B cell (primary cell): ENCODE data around the gene ELOVL1. TPM values are rescaled to one million over a fixed set of nuclear protein-coding genes. Genes with fewer than 3 reads are reported as not detected.

Source experiments
- ATAC-seq: fragments of 200-7000 bp; cut with Tn5 transposase; one replicate; pipeline ENCODE4 v1.10.0; 2021; ENCODE audit warnings: low read depth, mild to moderate bottlenecking, moderate number of reproducible peaks, moderate library complexity
- CTCF ChIA-PET: fragments of 350-600 bp; sonication (Branson Sonifier 250); formaldehyde crosslinking; loops from one replicate; lab custom pipeline; 2021; ENCODE audit warnings: antibody characterized with exemption, inconsistent platforms; lab: Charles Lee
- POLR2A ChIA-PET: fragments of 350-600 bp; sonication (Branson Sonifier 250); formaldehyde crosslinking; loops from one replicate; lab custom pipeline; 2021; ENCODE audit warnings: antibody characterized with exemption; lab: Charles Lee
- DNase-seq: peaks from one replicate; pipeline ENCODE4 v3.0.0; 2013
- H2AFZ ChIP-seq: 2 replicates; pipeline ENCODE4 v1.6.1; 2012; ENCODE audit warnings: mild to moderate bottlenecking, low read depth, low read length; ENCODE audit not compliant: insufficient read depth, poor library complexity, severe bottlenecking
- H3K27ac ChIP-seq, 2 donors: 1 replicate in 1 of 2; 2 replicates in 1 of 2; pipeline ENCODE4 v1.5.1; 2012 to 2013; ENCODE audit warnings: low read length in 2 of 2, mild to moderate bottlenecking in 2 of 2, moderate library complexity in 1 of 2
- H3K27me3 ChIP-seq, 4 experiments: fragments of 200-600 bp in 1 of 4; sonication (generic) in 1 of 4; replicated peaks in 1 of 4; 1 replicate in 2 of 4; 2 replicates in 2 of 4; pipeline versions ENCODE4 v1.6.1 to v1.7.0; 2013 to 2016; ENCODE audit warnings: low read length in 3 of 4, mild to moderate bottlenecking in 2 of 4, mixed read lengths in 1 of 4, moderate library complexity in 1 of 4; ENCODE audit not compliant: insufficient read depth in 4 of 4, control insufficient read depth in 3 of 4; ENCODE audit errors: control extremely low read depth in 1 of 4
- H3K36me3 ChIP-seq, 2 experiments: replicated peaks in 1 of 2; 1 replicate in 1 of 2; 2 replicates in 1 of 2; pipeline versions ENCODE4 v1.6.1 to v1.7.1; 2013; ENCODE audit warnings: low read length in 1 of 2; ENCODE audit not compliant: insufficient read depth in 2 of 2, control insufficient read depth in 1 of 2; ENCODE audit errors: control extremely low read depth in 1 of 2, extremely low read depth in 1 of 2
- H3K4me1 ChIP-seq, 2 donors: fragments of 200-600 bp in 1 of 2; sonication (generic) in 1 of 2; 1 replicate in 1 of 2; 2 replicates in 1 of 2; pipeline versions ENCODE4 v1.5.1 to v1.6.1; 2013 to 2017; ENCODE audit warnings: low read length in 2 of 2; ENCODE audit not compliant: control insufficient read depth in 2 of 2, insufficient read depth in 2 of 2
- H3K4me2 ChIP-seq: replicated peaks from 2 replicates; pipeline ENCODE3; 2012; ENCODE audit warnings: mild to moderate bottlenecking, low read depth, low read length; ENCODE audit not compliant: poor library complexity, severe bottlenecking
- H3K4me3 ChIP-seq, 5 experiments: fragments of 200-600 bp in 1 of 5; sonication (generic) in 1 of 5; 1 replicate in 3 of 5; 2 replicates in 2 of 5; pipeline versions ENCODE4 v1.5.1 to v1.7.0; 2011 to 2016; ENCODE audit warnings: low read length in 4 of 5, mild to moderate bottlenecking in 4 of 5, low read depth in 2 of 5, control low read depth in 1 of 5, moderate library complexity in 1 of 5; ENCODE audit not compliant: insufficient read depth in 1 of 5; ENCODE audit errors: control extremely low read depth in 1 of 5, extremely low read depth in 1 of 5
- H3K79me2 ChIP-seq: fragments of 200-600 bp; sonication (generic); one replicate; pipeline ENCODE4 v1.6.0; 2016; ENCODE audit warnings: low read length; ENCODE audit not compliant: control insufficient read depth, insufficient read depth
- H3K9ac ChIP-seq: fragments of 200-600 bp; sonication (generic); 2 replicates; pipeline ENCODE4 v1.6.1; 2017; ENCODE audit warnings: mild to moderate bottlenecking, low read length, moderate library complexity
- H3K9me3 ChIP-seq, 3 donors: one replicate each; pipeline versions ENCODE4 v1.6.1 to v1.7.1; 2013; ENCODE audit warnings: low read length in 2 of 3; ENCODE audit not compliant: control insufficient read depth in 2 of 3, insufficient read depth in 1 of 3; ENCODE audit errors: control extremely low read depth in 1 of 3
- H4K20me1 ChIP-seq: 2 replicates; pipeline ENCODE4 v1.6.0; 2012; ENCODE audit warnings: mild to moderate bottlenecking, low read length; ENCODE audit not compliant: insufficient read depth, control insufficient read depth, poor library complexity, severe bottlenecking
- H3K27ac Mint-ChIP-seq: one replicate; pipeline ENCODE4 v1.8.0; 2021; ENCODE audit warnings: mixed read lengths
- H3K27me3 Mint-ChIP-seq: one replicate; pipeline ENCODE4 v1.8.0; 2021; ENCODE audit warnings: mixed read lengths
- H3K4me1 Mint-ChIP-seq: one replicate; pipeline ENCODE4 v1.8.0; 2021; ENCODE audit warnings: mixed read lengths
- H3K4me3 Mint-ChIP-seq: one replicate; pipeline ENCODE4 v1.8.0; 2021; ENCODE audit warnings: mixed read lengths
- H3K9me3 Mint-ChIP-seq: one replicate; pipeline ENCODE4 v1.8.0; 2022; ENCODE audit warnings: mixed read lengths; ENCODE audit not compliant: insufficient read depth
- CTCF ChIP-seq: fragments of 200-600 bp; IDR thresholded peaks from one replicate; pipeline ENCODE4 v1.8.0; 2022; ENCODE audit warnings: antibody characterized with exemption, mild to moderate bottlenecking
- EZH2 ChIP-seq: IDR thresholded peaks from 2 replicates; pipeline ENCODE4 v1.6.1; 2012; ENCODE audit warnings: borderline replicate concordance, low read depth, mild to moderate bottlenecking, moderate library complexity, low read length; ENCODE audit not compliant: insufficient read depth, poor library complexity, severe bottlenecking
- WGBS: methylation state at CpG from one replicate; pipeline ENCODE4 v1.1.5; 2013; ENCODE audit warnings: missing lambda C conversion rate; ENCODE audit not compliant: insufficient coverage; 5-methylcytosine and 5-hydroxymethylcytosine counted together
- intact Hi-C: fragments of 100-400 bp; cut with micrococcal nuclease; formaldehyde crosslinking; loops from one replicate; pipeline ENCODE4 v1.10.0; 2022
- polyA plus RNA-seq: library from polyadenylated mRNA; depleted of rRNA; stranded (reverse); fragments of >200 nt; gene quantifications from 2 replicates; pipeline ENCODE4 v1.2.3, GENCODE V29; 2012
- total RNA-seq, 2 donors: library from RNA; stranded (reverse); fragments of 120-200 nt in 1 of 2; gene quantifications; 1 replicate in 1 of 2; 2 replicates in 1 of 2; pipeline versions ENCODE4 v1.2.3 to v1.2.4, GENCODE V29; 2013 to 2022

Gene ELOVL1
- total and polyA plus RNA-seq, 2 donors (not counting 1 experiment from before 2014, with no cell fraction given): 65.4 to 78.8 TPM

GRCh38 chr1:43382027-43382779 is 14.4 kb upstream of the ELOVL1 start:
- H4K20me1 ChIP-seq: peaks cover 5% of the 10 kb centered on the region
- H3K9me3 ChIP-seq: no peaks in the 10 kb centered on the region
- CTCF ChIA-PET: interaction anchor here (0.6 to 2.2 kb wide), 4 partner anchors 14 to 155 kb away, joined by 3 to 8 read pairs (median 4); partner anchors contain the start of gene ELOVL1
- no peak overlapping the region for H3K27ac Mint-ChIP-seq
- TF ChIP-seq EZH2 (no peak), CTCF (no peak)
- no peak for ATAC-seq
- H3K4me3 Mint-ChIP-seq: no peak overlapping the region
- no peak for DNase-seq
- peaks cover 1% of the 10 kb centered on the region for H3K4me1 Mint-ChIP-seq
- no peak overlapping the region for H3K4me3 ChIP-seq
- no peak overlapping the region for H3K9ac ChIP-seq
- POLR2A ChIA-PET: interaction anchor here (0.8 kb wide), 1 partner anchor 14 kb away, joined by 3 read pairs; no protein-coding TSS in a partner anchor
- no peaks in the 10 kb centered on the region for H3K9me3 Mint-ChIP-seq
- no peaks in the 10 kb centered on the region for H3K4me1 ChIP-seq
- no peaks in the 10 kb centered on the region for H3K27me3 Mint-ChIP-seq
- no peaks in the 10 kb centered on the region for H3K79me2 ChIP-seq
- H2AFZ ChIP-seq: no peak overlapping the region
- no peak overlapping the region for H3K4me2 ChIP-seq
- intact Hi-C loops: no loop called here
- peaks cover 3 to 58% of the 10 kb centered on the region in 2 experiments for H3K36me3 ChIP-seq
- WGBS: 89% methylated on average over 6 of the region's 6 CpGs
- no peaks in the 10 kb centered on the region for H3K27me3 ChIP-seq
- H3K27ac ChIP-seq: no peak overlapping the region

- H3K9me3 Mint-ChIP-seq: no peaks in the 10 kb centered on the region
- intact Hi-C loops: no loop called here
Observed at GRCh38 chr1:43381612-43382011, 13.8 kb upstream of the ELOVL1 start.

More at GRCh38 chr1:43381612-43382011, 13.8 kb upstream of the ELOVL1 start:
- Histone ChIP-seq H3K79me2 (no peaks in the 10 kb centered on the region), H4K20me1 (peaks cover 5% of the 10 kb centered on the region), H3K9me3 (no peaks in the 10 kb centered on the region), H3K9ac (no peak overlapping the region), H3K27ac (no peak overlapping the region), H3K4me1 (no peaks in the 10 kb centered on the region), H3K4me2 (no peak overlapping the region), H3K27me3 (no peaks in the 10 kb centered on the region), H2AFZ (no peak overlapping the region), H3K4me3 (no peak overlapping the region), H3K36me3 (peaks cover 3 to 52% of the 10 kb centered on the region in 2 experiments)
- ChIA-PET CTCF (interaction anchor here (1.1 kb wide), 1 partner anchor 13 kb away, joined by 3 read pairs; the partner anchor contains the start of gene ELOVL1), POLR2A (interaction anchor here (0.8 kb wide), 1 partner anchor 13 kb away, joined by 3 read pairs; no protein-coding TSS in a partner anchor)
- Mint-ChIP-seq H3K4me3 (no peak overlapping the region), H3K27ac (no peak overlapping the region), H3K27me3 (no peaks in the 10 kb centered on the region), H3K4me1 (no peaks in the 10 kb centered on the region)
- TF ChIP-seq EZH2 (no peak), CTCF (no peak)
- 64% methylated on average over 3 of the region's 3 CpGs for WGBS
- no peak for ATAC-seq
- DNase-seq: no peak
